GM21381 (cell line): ENCODE measurements around the gene IFNL3.
"Not testable (repeated sequence)": the region's sequence is repeated elsewhere in the genome, so short reads cannot be mapped to it uniquely, and the experiment has no call there.

Experiments used
- ATAC-seq: cut with Tn5 transposase; IDR thresholded peaks from one replicate; pipeline ENCODE4 v1.9.1; 2021; ENCODE audit warnings: mild to moderate bottlenecking, moderate library complexity; ENCODE audit not compliant: unreplicated experiment

The IFNL3 gene

DNA sequence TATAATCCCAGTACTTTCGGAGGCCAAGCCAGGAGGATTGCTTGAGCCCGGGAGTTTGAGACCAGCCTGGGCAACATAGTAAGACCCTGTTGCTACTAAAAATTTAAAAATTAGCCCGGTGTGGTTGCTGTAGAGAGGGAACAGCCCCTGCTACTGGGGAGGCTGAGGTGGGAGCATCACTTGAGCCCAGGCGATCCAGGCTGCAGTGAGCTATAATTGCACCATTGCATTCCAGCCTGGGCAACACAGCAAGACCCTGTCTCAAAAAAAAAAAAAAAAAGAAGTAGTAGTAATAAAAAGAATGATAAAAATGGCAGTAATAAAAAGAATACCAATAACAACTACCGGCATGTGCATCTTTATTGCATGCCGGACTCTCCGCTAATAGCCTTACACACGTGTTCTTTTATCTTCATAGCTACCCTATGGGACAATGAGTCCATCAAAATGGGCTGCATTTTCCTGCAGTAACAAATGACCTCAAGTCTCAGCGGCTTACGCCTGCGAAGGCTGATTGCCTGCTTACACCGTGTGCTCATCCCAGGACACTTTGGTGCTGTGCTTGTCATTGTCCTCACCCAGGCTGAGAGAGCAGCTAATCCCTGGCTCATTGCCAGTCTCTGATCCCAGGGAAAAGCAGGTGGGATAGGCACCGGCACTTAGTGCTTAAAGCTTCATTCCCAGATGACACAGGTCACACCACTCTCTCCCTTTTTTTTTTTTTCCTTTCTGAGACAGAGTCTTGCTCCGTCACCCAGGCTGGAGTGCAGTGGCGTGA lies 26.4 kb downstream of the IFNL3 start:
- no peak for ATAC-seq

DNA sequence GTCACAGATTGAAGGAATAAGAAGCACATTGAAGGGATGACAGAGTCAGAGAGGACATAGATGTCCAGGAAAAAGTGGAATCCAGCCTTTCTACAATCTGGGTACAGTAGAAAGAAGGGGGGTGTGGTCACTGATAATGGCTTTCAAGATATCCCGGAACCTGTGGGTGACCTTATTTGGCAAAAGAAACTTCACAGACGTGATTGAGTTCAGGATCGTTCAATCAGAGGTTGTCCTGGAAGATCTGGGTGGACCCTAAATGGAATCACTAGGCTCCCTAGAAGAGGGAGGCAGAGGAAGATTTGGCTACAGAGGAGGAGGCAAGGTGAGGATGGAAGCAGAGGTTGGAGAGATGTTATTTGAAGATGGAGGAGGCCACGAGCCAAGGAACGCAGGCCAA lies 27.7 kb downstream of the IFNL3 start:
- no peak for ATAC-seq

DNA sequence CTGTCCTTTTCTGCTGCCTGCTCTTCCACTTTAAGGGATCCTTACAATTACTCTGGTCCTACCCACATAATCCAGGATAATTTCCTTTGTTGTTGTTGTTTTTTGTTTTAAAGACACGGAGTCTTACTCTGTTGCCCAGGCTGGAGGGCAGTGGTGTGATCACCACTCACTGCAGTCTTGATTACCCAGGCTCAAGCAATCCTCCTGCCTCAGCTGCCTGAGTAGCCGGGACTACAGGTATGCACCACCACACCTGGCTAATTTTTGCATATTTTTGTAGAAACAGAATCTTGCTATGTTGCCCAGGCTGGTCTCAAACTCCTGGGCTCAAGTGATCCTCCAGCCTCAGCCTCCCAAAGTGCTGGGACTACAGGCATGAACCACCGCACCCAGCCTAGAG lies 29.5 kb downstream of the IFNL3 start:
- not testable (repeated sequence) for ATAC-seq

DNA sequence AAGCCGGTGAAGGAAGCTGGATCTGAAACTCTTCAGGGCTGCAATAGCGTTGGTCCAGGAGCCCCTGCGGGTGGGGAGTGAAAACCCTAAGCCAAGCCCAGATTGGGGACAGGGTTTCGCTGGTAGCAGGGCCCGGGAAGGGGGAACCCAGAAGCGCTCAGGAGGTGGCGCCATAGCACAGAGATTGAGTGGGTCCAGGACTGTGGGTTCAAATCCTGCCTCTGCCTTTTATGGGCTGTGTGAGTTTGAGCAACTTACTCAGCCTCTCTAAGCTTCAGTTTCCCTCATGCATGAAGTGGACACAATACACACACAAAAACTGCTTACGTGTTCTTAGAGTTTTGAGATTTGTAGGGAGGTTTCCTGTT lies 32.4 kb downstream of the IFNL3 start:
- no peak for ATAC-seq

DNA sequence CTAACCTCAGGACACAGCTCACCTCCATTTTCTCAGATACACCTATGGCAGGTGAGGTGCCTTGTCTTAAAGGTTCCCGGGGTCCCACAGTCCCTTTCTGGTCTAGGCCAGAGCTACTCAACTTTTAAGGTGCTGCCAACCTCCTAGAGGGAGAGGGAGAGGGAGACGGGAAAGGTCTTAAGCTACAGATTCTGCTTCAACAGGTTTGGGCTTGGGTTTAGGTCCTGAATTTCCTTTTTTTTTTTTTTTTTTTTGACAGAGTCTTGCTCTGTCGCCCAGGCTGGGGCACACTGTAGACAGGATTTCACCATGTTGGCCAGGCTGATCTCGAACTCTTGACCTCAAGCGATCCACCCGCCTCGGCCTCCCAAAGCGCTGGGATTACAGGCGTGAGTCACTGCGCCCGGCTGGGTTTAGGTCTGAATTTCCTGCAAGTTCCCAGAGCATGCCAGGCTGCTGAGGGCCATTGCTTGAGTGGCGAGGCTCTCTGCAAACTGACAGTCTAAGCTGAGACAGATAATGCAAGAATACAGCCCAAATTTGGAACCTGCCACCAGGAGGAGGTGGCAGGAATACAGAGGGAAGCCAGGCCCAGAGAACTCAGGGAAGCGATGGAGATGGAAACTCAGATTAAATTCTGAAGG lies 33.0 kb downstream of the IFNL3 start:
- ATAC-seq = no peak

DNA sequence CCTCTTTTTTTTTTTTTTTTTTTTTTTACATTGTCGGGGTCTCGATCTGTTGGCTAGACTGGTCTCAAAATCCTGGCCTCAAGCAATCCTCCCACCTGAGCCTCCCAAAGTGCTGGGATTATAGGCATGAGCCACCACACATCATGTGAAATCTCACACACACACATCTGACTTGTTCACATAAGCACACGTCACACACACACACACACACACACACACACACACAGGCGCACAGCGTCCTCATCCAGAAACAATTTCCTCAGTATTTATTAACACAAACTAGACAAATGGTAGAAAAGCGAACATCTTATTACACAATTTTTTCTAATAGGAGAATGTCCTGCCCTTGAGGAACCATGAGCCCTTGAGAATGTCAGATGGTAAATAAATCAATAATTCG lies 35.6 kb downstream of the IFNL3 start:
- ATAC-seq = no peak

DNA sequence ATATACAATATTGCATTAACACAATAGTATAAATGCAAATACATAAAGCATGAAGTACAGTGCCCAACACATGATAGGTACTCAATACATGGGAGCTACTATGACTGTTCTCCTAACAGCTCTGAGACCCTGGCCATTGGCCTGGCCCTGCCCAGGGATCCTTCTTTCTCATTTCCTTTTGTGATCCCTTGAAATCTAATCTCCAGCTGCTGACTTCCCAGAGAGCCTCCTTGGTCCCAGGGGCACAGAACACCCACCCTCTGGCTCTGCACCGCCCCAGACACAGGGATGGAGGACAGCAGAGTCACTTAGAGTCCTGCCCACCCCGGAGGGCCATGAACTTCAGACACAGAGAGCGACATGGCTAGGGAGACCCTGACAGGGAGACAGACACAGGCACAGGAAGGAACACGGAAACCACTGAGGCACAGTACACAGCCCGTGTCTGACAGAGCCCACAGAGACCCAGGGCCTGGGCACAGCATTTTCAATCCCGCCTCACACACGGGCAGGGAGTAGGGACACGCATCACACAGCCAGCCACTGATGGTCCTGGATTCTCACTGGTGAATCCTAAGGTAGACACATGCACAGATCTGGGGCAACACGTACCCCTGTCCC lies 36.5 kb downstream of the IFNL3 start:
- ATAC-seq = no peak

DNA sequence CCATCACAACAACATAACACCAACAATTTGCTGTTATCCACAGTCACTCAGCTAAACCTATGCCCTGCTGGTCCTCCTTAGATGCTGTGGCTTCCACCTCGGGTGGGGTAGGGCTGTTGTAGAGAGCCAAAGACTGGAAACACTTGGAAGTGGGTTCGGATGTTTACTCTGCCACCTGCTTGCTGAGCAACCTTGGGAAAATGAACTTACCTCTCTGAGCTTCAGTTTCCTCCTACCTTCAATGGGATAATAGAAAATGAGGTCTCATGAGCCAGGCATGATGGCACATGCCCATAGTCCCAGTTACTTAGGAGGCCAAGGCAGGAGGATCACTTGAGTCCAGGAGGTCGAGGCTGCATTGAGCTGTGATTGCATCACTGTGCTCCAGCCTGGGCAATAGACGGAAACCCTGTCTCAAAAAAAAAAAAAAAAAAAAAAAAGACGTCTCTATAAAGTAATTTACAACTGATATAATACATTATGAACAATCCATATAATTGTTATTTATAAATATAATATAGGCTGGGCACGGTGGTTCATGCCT lies 37.4 kb downstream of the IFNL3 start:
- no peak for ATAC-seq

DNA sequence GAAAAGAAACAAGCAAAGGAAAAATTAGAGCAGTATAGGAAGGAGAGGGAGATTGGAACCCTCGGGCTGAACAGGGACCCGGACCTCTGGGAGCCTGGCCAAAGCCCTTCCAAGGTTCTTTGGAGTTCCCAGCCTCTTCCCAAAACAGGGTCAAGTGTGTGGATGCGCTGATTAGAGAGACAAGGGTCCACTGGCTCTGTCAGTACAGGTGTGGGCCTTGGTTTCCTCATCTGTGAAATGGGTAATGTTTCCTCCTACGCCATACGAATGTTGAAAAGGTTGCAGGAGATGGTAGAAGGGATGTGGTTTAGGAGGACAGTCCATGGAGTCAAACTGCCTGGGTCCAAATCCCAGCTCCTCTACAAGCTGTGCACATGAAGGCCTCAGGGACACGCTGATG lies 38.7 kb downstream of the IFNL3 start:
- ATAC-seq = no peak

DNA sequence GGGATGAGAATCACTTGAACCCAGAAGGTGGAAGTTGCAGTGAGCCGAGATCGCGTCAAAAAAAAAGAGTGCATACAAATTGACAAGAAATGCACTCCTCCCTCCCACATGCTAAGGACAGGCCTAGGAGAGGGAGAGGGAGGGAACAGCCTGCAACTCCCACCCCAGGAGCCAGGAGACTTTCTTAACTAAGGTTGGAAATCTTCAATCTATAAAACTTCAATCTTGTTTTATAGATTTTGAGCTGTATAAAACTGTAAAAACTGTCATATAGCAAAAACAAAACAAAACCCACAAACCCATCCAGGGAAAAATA lies 39.4 kb downstream of the IFNL3 start:
- no peak for ATAC-seq

DNA sequence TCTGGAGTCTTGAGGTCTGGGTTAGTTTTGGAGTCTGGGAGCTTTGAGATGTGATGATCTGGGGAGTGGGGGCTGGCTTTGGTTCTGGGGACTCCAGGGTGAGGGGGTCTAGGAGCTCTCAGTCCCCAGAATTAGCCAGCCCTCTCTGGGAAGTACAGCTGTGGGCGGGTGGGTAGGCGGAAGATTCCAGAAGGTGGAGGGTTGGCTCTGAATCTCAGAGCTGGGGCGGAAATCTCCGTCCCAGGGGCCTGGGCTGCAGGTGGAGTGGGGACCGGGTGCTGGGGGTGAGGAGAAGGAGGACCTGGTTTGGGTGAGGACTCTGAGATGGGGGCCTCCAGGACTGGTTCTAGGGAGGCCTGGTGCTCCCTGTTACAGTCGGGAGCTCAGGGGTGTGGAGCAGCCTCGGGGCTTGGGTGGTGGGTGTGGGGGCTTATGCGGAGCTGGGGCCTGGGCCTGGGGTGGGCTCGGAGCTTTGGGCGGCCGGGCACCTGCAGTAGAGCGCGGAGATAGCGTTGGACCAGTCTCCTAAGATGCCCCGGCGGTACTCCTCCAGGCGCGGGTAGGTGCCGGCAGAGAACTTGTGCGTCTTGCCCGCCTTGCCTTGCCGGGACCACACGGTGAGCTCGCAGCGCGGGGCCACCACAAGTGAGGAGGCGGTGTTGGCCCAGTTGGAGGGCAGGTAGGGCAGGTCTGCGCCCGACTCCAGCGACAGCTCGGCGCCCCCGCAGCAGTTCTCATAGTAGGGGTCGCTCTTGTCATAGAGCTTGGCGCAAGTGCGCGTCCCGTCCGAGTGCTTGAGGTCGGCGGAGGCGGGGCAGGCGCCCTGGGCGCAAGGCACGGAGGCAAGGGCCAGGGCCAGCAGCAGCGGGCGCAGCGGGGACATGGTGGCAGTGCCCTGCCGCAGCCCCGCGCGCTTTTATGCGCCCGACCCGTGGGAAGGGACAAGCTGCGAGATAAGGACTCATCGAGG lies 41.1 kb downstream of the IFNL3 start, which contains the start of gene SYCN:
Gene SYCN, minus strand, starts transcription at position 892 of the 970 bp plus-strand sequence. Its CDS starts 9 bp downstream, at position 883.
- no peak for ATAC-seq

DNA sequence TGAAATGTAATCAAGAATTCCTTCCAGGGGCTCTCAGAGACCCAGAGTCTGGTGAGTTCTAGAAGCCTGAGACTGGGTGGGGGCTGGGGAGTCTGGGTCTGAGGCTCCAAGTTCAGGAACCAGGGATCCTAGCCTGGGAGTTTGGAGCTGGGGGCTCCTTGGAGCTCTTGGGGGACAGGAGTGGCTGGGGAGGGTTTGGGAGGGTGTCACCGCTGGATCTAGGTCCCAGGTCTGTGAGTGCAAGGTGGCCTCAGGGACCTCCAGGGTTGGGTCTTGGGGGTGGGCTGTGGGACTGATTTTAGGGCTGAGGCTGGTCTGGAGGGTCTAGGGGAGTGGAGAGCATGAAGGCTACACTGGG lies 41.8 kb downstream of the IFNL3 start:
- ATAC-seq = no peak

DNA sequence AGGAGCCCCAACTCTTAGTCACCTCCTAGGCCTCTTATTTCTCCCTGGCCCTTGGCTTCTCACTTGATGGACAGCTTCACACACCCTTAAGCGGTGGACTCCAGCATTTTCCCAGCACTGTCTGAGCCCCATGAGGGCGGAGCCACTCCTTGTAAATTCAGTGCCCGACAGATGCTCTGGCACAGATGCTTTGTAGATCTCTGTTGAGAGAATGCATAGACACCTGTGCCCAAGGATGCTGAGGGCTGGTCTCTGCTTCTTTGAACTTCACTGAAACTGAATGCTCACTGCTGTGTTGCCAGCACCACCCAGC lies 44.0 kb downstream of the IFNL3 start:
- no peak for ATAC-seq

DNA sequence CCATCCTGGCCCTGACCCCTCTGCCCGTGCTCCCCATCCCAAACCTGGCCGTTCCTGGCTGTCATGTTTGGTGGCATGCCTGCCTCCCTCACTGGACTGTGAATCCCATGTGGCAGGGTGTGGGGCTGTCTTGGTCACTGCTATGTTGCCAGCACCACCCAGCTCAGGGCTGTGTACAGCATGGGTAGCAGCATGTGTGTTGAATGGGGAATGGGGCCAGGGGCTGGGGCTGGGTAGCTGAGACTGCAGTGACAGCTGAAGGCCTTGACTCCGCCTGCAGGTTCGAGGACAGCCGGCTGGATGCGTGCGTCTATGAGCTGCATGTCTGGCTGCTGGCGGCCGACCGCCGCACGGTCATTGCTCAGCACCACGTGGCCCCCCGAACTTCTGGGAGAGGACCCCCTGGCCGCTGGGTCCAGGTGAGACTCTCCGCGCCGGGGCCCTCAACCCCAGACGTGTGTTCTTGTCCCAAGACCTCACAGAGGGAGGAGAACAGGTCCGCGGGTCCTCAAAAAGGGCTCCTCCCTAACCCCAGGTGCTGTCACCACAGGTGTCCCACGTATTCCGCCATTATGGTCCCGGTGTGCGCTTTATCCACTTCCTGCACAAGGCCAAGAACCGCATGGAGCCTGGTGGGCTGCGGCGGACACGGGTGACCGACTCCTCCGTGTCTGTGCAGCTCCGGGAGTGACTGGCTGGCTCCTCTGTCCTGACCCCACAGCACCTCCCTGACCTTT lies 44.6 kb downstream of the IFNL3 start:
- no peak for ATAC-seq

DNA sequence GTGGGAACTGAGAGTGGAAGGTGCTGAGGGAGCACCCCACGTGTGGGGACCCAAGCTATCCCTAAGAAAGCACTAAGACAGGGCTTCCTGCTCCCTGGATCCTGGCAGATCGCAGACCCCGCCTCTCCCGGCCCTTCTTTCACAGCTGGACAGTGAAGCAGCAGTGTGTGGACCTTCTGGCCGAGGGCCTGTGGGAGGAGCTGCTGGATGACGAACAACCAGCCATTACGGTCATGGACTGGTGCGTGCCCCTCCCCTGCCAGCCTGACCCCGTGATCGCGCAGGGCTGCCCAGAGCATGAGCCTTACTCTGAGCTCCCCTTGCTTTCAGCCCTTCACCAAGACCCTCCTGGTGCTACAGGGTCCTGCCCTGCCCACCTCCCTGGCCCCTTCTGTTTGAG lies 45.8 kb downstream of the IFNL3 start:
- ATAC-seq = no peak

DNA sequence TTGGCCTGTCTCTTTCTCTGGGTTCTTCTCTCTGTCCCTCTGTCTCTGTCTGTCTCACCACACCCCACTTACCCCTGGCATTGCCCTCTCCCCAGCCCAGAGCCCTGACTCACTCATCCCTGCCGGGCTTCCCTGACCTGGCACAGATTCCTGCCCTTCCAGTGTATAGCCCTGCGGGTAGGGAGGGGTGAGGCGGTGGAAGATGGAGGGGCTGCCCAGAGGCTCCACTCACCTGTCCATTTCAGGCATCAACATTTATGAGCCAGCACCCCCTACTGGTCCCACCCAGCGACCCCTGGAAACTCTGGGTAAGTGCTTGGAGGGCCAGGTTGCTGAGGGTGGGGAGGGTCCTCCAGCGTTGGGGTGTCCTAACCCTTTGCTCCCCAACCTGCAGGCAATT lies 47.0 kb downstream of the IFNL3 start:
- ATAC-seq = no peak

DNA sequence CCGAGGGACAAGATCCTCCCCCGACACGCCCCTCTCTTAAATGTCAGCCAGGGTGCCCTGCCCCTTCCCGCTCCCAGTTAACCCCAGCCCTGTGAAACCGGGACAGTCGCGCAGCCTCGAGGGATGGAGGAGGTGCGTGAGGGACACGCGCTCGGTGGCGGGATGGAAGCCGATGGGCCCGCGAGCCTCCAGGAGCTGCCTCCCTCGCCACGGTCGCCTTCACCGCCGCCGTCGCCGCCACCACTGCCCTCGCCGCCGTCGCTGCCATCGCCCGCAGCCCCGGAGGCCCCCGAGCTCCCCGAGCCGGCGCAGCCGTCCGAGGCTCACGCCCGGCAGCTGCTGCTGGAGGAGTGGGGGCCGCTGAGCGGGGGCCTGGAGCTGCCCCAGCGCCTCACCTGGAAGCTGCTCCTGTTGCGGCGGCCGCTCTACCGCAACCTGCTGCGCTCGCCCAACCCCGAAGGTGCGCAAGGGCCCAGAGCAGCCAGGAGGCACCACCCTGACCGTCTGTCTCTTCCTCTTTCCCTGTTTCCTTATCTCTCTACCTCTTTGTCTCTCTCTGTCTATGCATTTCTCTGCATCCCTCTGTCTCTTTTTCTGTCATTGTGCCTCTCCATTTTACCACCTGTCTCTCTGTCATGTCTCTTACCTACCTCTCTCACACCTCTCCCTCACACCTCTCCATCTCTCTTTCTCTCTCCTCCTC lies 47.8 kb downstream of the IFNL3 start, which contains the start of gene NCCRP1:
Gene NCCRP1, plus strand, starts transcription at position 105 of the 703 bp plus-strand sequence. Its CDS starts 19 bp downstream, at position 124.
- no peak for ATAC-seq

DNA sequence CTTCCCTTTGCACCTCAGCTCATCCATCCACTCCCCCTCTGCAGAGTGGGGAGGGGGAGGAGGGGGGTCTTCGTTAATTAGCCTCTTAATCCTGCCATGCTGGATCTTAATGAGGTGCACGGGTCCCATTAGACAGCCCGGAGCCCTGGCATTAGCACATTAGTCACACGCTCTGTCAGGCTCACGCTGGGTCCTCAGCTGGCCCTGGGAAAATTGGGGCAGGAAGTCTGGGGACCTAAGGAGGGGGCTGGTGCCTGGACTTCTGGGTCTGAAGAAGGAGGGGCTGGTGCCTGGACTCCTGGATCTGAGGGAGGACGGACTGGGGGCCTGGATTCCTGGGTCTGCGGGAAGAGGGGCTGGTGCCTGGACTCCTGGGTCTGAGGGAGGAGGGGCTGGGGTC lies 48.5 kb downstream of the IFNL3 start:
- ATAC-seq = no peak

DNA sequence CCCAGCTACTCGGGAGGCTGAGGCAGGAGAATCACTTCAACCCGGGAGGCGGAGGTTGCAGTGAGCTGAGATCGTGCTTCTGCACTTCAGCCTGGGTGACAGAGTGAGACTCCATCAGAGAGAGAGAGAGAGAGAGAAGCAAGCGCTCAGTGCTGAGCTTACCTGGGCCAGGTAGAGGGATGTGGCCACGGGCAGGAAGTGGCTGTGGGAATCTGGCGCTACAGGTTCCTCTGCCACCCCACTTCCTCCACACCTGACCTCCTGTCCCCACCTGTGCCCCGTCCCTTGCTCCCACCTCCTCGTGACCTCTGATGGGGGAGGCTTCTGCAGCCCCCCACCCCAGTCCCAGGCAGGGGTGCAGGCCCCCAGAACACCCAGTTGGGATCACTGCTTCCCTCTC lies 49.1 kb downstream of the IFNL3 start:
- no peak for ATAC-seq
